Suppressor macrophage treated with lipopolysaccharide for 1 hour (primary cell): ENCODE data around the gene FRMD4B.
A peak's percentile ranks its signal among the peaks of the same experiment; 100 is the strongest.
"Not testable (repeated sequence)": the region's sequence is repeated elsewhere in the genome, so short reads cannot be mapped to it uniquely, and the experiment has no call there.

Experiments used
- DNase-seq, 3 donors: peaks; one replicate each; pipeline ENCODE4 v3.0.0-alpha.2; 2020 to 2022

Gene FRMD4B

GRCh38 chr3:69239063-69239462 lies 146.8 kb downstream of the FRMD4B start:
- DNase-seq: no peak

- DNase-seq: no peak
These were observed 148.8 kb downstream of the FRMD4B start for GRCh38 chr3:69236812-69237707.

- no peak for DNase-seq
These were observed 150.0 kb downstream of the FRMD4B start for GRCh38 chr3:69235882-69236281.

GRCh38 chr3:69235227-69235626 lies 150.7 kb downstream of the FRMD4B start:
- not testable (repeated sequence) for DNase-seq

GRCh38 chr3:69232482-69232881 lies 153.4 kb downstream of the FRMD4B start:
- no peak for DNase-seq

GRCh38 chr3:69231929-69232440 lies 153.9 kb downstream of the FRMD4B start:
- no peak for DNase-seq

- DNase-seq: no peak
These were observed 159.8 kb downstream of the FRMD4B start for GRCh38 chr3:69226071-69226470.

- DNase-seq: no peak
These were observed 166.7 kb downstream of the FRMD4B start for GRCh38 chr3:69219101-69219708.

- DNase-seq: no peak
These were observed 167.8 kb downstream of the FRMD4B start for GRCh38 chr3:69218079-69218478.

- no peak for DNase-seq
These were observed 168.9 kb downstream of the FRMD4B start for GRCh38 chr3:69216981-69217380.

GRCh38 chr3:69214241-69214640 lies 171.6 kb downstream of the FRMD4B start:
- DNase-seq: peak in 2 of 3 donors; percentile 10 to 13

- DNase-seq: peak; percentile 53 to 89 (median 78)
These were observed 173.3 kb downstream of the FRMD4B start for GRCh38 chr3:69212411-69213160.

- DNase-seq: no peak
These were observed 175.7 kb downstream of the FRMD4B start for GRCh38 chr3:69210068-69210730.

- peak; percentile 40 to 42 (median 40) for DNase-seq
These were observed 176.5 kb downstream of the FRMD4B start for GRCh38 chr3:69209413-69209812.

GRCh38 chr3:69207031-69207430 lies 178.9 kb downstream of the FRMD4B start:
- DNase-seq: no peak

- no peak for DNase-seq
These were observed 180.5 kb downstream of the FRMD4B start for GRCh38 chr3:69205385-69205784.

GRCh38 chr3:69204315-69204957 lies 181.5 kb downstream of the FRMD4B start:
- DNase-seq: peak in 2 of 3 donors; percentile 36 to 38

GRCh38 chr3:69203631-69204314 lies 182.1 kb downstream of the FRMD4B start:
- no peak for DNase-seq

GRCh38 chr3:69201658-69202057 lies 184.2 kb downstream of the FRMD4B start:
- no peak for DNase-seq

GRCh38 chr3:69200384-69201068 lies 185.4 kb downstream of the FRMD4B start:
- DNase-seq: no peak

- DNase-seq: no peak
These were observed 185.9 kb downstream of the FRMD4B start for GRCh38 chr3:69199942-69200341.
